BJ (cell line): ENCODE measurements around the gene CEACAM3. TPM values are rescaled to one million over a fixed set of nuclear protein-coding genes. Genes with fewer than 3 reads are reported as not detected.
"Not testable (repeated sequence)": the region's sequence is repeated elsewhere in the genome, so short reads cannot be mapped to it uniquely, and the experiment has no call there.

Experiments used
- CTCF ChIA-PET: fragments of 350-600 bp; formaldehyde crosslinking; extraction: SDS; loops from one replicate; lab custom pipeline; 2021; ENCODE audit warnings: antibody characterized with exemption, inconsistent platforms; lab: Yijun Ruan, JAX
- POLR2A ChIA-PET: fragments of 300-600 bp; sonication (Branson Sonifier 250); formaldehyde crosslinking; extraction: SDS; loops from one replicate; lab custom pipeline; 2021; ENCODE audit warnings: antibody characterized with exemption; lab: Charles Lee
- DNase-seq: peaks from one replicate; pipeline ENCODE4 v3.0.0-alpha.2; 2011; ENCODE audit warnings: low read depth
- H3K27me3 ChIP-seq: 2 replicates; pipeline ENCODE4 v1.6.0; 2011; ENCODE audit warnings: low read length; ENCODE audit not compliant: control insufficient read depth, insufficient read depth
- H3K36me3 ChIP-seq: 2 replicates; pipeline ENCODE4 v1.5.1; 2011; ENCODE audit warnings: low read length; ENCODE audit not compliant: control insufficient read depth, insufficient read depth
- H3K4me3 ChIP-seq: 2 replicates; pipeline ENCODE4 v1.5.1; 2011; ENCODE audit warnings: low read depth, mild to moderate bottlenecking, control low read depth, low read length
- polyA minus RNA-seq: library from RNA; depleted of rRNA, polyadenylated mRNA; stranded (reverse); fragments of >200 nt; gene quantifications from 2 replicates; pipeline ENCODE4 v1.2.3, GENCODE V29; 2011; rRNA and poly(A)+ RNA removed
- polyA plus RNA-seq: library from polyadenylated mRNA; depleted of rRNA; stranded (reverse); fragments of >200 nt; gene quantifications from 2 replicates; pipeline ENCODE4 v1.2.3, GENCODE V29; 2011; rRNA removed
- TF ChIP-seq, protein P1 (sequence below): IDR thresholded peaks from 2 replicates; pipeline ENCODE4 v1.5.1; 2011; ENCODE audit warnings: low read depth, mild to moderate bottlenecking, control low read depth, inconsistent platforms, low read length, moderate library complexity; ENCODE audit not compliant: insufficient read depth

The CEACAM3 gene
- polyA plus RNA-seq (not detected in 2 replicates), polyA minus RNA-seq (not detected in 2 replicates)

DNA sequence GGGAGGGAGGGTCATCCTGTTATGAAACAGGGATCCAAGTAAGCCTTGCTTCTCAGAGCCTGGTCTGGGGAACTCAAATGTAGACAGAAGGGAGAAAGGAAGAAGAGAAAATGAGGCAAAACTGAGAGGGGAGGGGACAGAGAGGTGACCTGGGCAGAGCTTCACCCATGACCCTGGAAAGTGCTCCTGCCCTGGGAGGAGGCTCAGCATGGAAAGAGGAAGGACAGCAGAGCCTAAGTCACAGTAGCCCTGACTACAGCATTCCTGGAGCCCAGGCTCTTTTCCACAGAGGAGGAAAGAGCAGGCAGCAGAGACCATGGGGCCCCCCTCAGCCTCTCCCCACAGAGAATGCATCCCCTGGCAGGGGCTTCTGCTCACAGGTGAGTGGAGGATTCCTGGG is at the start of gene CEACAM3:
Gene CEACAM3, plus strand, starts transcription at position 226 of the 400 bp plus-strand sequence. Its CDS starts 91 bp downstream, at position 317.
- TF ChIP-seq, protein P1, sequence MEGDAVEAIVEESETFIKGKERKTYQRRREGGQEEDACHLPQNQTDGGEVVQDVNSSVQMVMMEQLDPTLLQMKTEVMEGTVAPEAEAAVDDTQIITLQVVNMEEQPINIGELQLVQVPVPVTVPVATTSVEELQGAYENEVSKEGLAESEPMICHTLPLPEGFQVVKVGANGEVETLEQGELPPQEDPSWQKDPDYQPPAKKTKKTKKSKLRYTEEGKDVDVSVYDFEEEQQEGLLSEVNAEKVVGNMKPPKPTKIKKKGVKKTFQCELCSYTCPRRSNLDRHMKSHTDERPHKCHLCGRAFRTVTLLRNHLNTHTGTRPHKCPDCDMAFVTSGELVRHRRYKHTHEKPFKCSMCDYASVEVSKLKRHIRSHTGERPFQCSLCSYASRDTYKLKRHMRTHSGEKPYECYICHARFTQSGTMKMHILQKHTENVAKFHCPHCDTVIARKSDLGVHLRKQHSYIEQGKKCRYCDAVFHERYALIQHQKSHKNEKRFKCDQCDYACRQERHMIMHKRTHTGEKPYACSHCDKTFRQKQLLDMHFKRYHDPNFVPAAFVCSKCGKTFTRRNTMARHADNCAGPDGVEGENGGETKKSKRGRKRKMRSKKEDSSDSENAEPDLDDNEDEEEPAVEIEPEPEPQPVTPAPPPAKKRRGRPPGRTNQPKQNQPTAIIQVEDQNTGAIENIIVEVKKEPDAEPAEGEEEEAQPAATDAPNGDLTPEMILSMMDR = no peak
- CTCF ChIA-PET = interaction anchor here (1.0 to 7.8 kb wide), 5 partner anchors 9 to 25 kb away, joined by 3 to 89 read pairs (median 10); no protein-coding TSS in a partner anchor
- H3K27me3 ChIP-seq = peaks cover 4% of the 10 kb centered on the region

GRCh38 chr19:41746593-41747227 is 49.7 kb upstream of the CEACAM3 start:
- DNase-seq = no peak
- Histone ChIP-seq H3K4me3 (no peak overlapping the region), H3K27me3 (peaks cover 3% of the 10 kb centered on the region; the same call in 1 of the 2 replicates), H3K36me3 (no peaks in the 10 kb centered on the region)
- ChIA-PET CTCF (interaction anchor here (0.7 to 3.4 kb wide), 6 partner anchors 11 to 176 kb away, joined by 3 to 17 read pairs (median 4); no protein-coding TSS in a partner anchor), POLR2A (no interaction called here)
- TF ChIP-seq, protein P1 = peak; percentile 64

More for the DNA sequence above, at the start of gene CEACAM3:
- Histone ChIP-seq H3K4me3 (no peak within 1 kb of the TSS), H3K36me3 (no peaks in the 10 kb centered on the region)
- POLR2A ChIA-PET = no interaction called here
- DNase-seq = no peak

- POLR2A ChIA-PET = no interaction called here
- Histone ChIP-seq H3K4me3 (no peak overlapping the region), H3K36me3 (no peaks in the 10 kb centered on the region), H3K27me3 (peaks cover 6% of the 10 kb centered on the region)
- no peak for DNase-seq
- TF ChIP-seq, protein P1 = no peak
- CTCF ChIA-PET = interaction anchor here (1.1 to 3.4 kb wide), 2 partner anchors 106 to 108 kb away, joined by 3 to 17 read pairs; no protein-coding TSS in a partner anchor
These were observed 48.4 kb upstream of the CEACAM3 start for GRCh38 chr19:41748012-41748411.

DNA sequence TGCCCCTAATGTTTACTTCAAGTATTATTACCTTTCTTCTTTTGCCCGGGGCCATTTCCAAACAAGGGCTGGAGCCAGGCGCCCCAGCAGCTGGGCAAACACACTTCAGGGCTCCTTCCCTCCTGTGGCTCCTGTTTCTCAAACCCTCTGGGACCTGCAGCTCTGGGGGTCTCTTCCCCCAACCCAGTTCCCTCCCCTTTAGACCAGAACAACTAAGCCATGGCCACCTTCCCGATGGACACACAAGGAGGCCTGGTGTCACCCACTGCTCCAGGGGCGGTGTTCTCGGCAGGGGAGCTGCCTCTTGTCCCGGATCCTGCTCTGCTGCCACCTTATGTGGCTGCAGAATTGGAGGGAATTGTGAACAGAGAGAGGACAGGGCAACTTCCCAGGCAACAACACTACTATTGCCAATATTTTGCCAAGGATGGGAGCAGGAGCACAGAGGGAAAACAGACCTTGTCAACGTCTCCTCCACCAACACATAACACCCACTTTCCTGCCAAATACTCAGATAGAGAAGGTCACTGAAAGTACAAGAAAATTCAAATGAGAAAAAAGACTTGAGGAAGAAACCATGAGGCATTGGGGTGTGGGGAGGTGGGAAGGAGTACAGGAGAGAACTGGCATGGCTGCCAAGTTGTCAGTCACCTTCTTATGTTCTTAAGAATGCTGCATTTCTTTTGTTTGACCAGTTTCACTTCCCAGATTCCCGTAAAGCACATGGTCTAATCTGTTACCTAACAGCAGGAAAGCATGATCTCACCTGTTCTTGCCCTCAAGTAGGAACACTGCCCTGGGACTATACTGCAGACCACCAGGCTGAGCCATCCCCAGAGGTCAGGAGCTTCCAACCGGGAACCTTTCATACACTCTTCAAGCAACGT is 45.9 kb upstream of the CEACAM3 start:
- DNase-seq, H3K4me3 ChIP-seq, H3K27me3 ChIP-seq, H3K36me3 ChIP-seq, POLR2A ChIA-PET: not testable (repeated sequence)
- CTCF ChIA-PET = interaction anchor here (1.0 to 5.1 kb wide), 3 partner anchors 11 to 109 kb away, joined by 3 to 26 read pairs (median 3); no protein-coding TSS in a partner anchor

- ChIA-PET POLR2A (no interaction called here), CTCF (interaction anchor here (0.6 to 5.1 kb wide), 19 partner anchors 8 to 822 kb away, joined by 3 to 26 read pairs (median 5); no protein-coding TSS in a partner anchor)
- TF ChIP-seq, protein P1 = peak; percentile 65
- DNase-seq = no peak
- Histone ChIP-seq H3K27me3 (peaks cover 6% of the 10 kb centered on the region), H3K4me3 (no peak overlapping the region), H3K36me3 (no peaks in the 10 kb centered on the region)
These were observed 43.2 kb upstream of the CEACAM3 start for GRCh38 chr19:41753159-41753558.
